Spinal cord (tissue), 10 donors: ENCODE measurements around the gene FADS3. TPM values are rescaled to one million over a fixed set of nuclear protein-coding genes. Genes with fewer than 3 reads are reported as not detected.

ENCODE experiments used
- DNase-seq, 6 donors: peaks; one replicate each; pipeline versions ENCODE4 v3.0.0 to v3.0.0-alpha.2; 2013 to 2015; ENCODE audit warnings: low spot score in 6 of 6, low read depth in 4 of 6
- H3K27ac ChIP-seq: one replicate; pipeline ENCODE4 v1.5.1; 2013; ENCODE audit warnings: low read depth, low read length, control low read depth
- H3K27me3 ChIP-seq: one replicate; pipeline ENCODE4 v1.6.1; 2013; ENCODE audit warnings: low read length; ENCODE audit not compliant: control insufficient read depth, insufficient read depth
- H3K36me3 ChIP-seq: one replicate; pipeline ENCODE4 v1.6.1; 2013; ENCODE audit warnings: low read length; ENCODE audit not compliant: control insufficient read depth, insufficient read depth
- H3K4me1 ChIP-seq: one replicate; pipeline ENCODE4 v1.6.1; 2013; ENCODE audit warnings: low read length; ENCODE audit not compliant: control insufficient read depth, insufficient read depth
- H3K4me3 ChIP-seq: one replicate; pipeline ENCODE4 v1.5.1; 2013; ENCODE audit warnings: low read depth, low read length, control low read depth
- H3K9me3 ChIP-seq: one replicate; pipeline ENCODE4 v1.6.1; 2013; ENCODE audit warnings: low read length; ENCODE audit not compliant: control insufficient read depth, insufficient read depth
- WGBS: methylation state at CpG from one replicate; pipeline ENCODE4 v1.1.5; 2013; ENCODE audit warnings: missing lambda C conversion rate; ENCODE audit not compliant: insufficient coverage; 5-methylcytosine and 5-hydroxymethylcytosine counted together
- polyA plus RNA-seq, 2 donors: library from polyadenylated mRNA; unstranded; fragments of 120-200 nt; gene quantifications; one replicate each; pipeline ENCODE4 v1.2.1, GENCODE V29; 2013; ENCODE audit not compliant: insufficient read length in 2 of 2
- total RNA-seq, 2 donors: library from RNA; depleted of rRNA in 1 of 2; stranded (reverse); fragments of 120-200 nt in 1 of 2; fragments of >200 nt in 1 of 2; gene quantifications; one replicate each; pipeline versions ENCODE4 v1.2.3 to v1.2.4, GENCODE V29; 2013 to 2014
- donor health status: healthy.

Gene FADS3
- total and polyA plus RNA-seq, 4 donors = 41.1 to 66.9 (median 60.3) TPM

GRCh38 chr11:61841636-61842527 lies 49.5 kb downstream of the FADS3 start:
- no peaks in the 10 kb centered on the region for H3K27me3 ChIP-seq
- 63% methylated on average over 8 of the region's 12 CpGs for WGBS
- H3K4me3 ChIP-seq = peak overlapping the region; percentile 16
- H3K27ac ChIP-seq = peak overlapping the region; percentile 76
- H3K9me3 ChIP-seq = no peaks in the 10 kb centered on the region
- peak in 1 of 6 donors; percentile 65 for DNase-seq
- peaks cover 24% of the 10 kb centered on the region for H3K4me1 ChIP-seq
- peaks cover 91% of the 10 kb centered on the region for H3K36me3 ChIP-seq

GRCh38 chr11:61840371-61840770 lies 51.0 kb downstream of the FADS3 start:
- Histone ChIP-seq H3K27ac (no peak overlapping the region), H3K27me3 (no peaks in the 10 kb centered on the region), H3K4me1 (peaks cover 29% of the 10 kb centered on the region), H3K36me3 (peaks cover 76% of the 10 kb centered on the region), H3K4me3 (no peak overlapping the region), H3K9me3 (no peaks in the 10 kb centered on the region)
- no peak for DNase-seq
- 98% methylated on average over 7 of the region's 7 CpGs for WGBS

DNA sequence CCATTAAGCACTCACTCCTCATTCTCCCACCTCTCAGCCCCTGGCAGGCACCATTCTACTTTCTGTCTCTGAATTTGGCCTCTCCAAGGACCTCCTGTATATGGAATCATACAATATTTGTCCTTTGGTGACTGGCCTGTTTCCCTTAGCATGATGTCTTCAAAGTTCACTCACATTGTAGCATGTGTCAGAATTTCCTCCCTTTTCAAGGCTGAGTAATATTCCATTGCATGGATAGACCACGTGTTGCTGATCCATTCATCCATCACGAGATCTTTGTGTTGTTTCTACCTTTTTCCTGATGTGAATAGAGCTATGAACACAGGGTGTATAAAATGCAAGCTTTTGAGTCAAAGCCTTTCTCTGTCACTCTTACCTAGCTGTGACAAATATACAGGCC lies 51.6 kb downstream of the FADS3 start:
- WGBS = no CpG with 5 or more reads among the region's 2 CpGs
- peaks cover 70% of the 10 kb centered on the region for H3K36me3 ChIP-seq
- H3K4me3 ChIP-seq = no peak overlapping the region
- no peak overlapping the region for H3K27ac ChIP-seq
- no peak for DNase-seq
- no peaks in the 10 kb centered on the region for H3K9me3 ChIP-seq
- H3K27me3 ChIP-seq = no peaks in the 10 kb centered on the region
- peaks cover 31% of the 10 kb centered on the region for H3K4me1 ChIP-seq

DNA sequence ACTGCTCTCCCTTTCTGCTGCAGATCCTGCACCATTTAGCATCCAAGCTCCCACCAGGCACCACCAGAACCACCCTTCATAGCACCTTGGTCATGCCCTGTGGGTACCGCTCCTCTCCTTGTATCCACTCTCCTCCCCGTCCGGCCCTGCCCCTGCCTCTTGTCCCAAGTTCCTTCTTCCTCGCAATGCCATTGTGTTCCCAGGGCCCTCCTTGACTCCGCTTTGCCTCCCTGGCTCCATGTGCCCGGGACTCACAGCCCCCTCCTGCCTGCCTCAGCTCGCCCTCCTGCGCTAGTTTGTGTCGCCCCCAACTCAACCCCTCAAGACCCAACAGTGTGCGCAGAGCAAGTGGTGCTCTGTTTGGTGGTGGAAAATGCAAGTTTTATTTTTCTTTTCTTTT lies 52.4 kb downstream of the FADS3 start:
- 98% methylated on average over 6 of the region's 10 CpGs for WGBS
- no peak for DNase-seq
- Histone ChIP-seq H3K36me3 (peaks cover 67% of the 10 kb centered on the region), H3K4me3 (no peak overlapping the region), H3K27ac (no peak overlapping the region), H3K4me1 (peaks cover 39% of the 10 kb centered on the region), H3K27me3 (no peaks in the 10 kb centered on the region), H3K9me3 (no peaks in the 10 kb centered on the region)

DNA sequence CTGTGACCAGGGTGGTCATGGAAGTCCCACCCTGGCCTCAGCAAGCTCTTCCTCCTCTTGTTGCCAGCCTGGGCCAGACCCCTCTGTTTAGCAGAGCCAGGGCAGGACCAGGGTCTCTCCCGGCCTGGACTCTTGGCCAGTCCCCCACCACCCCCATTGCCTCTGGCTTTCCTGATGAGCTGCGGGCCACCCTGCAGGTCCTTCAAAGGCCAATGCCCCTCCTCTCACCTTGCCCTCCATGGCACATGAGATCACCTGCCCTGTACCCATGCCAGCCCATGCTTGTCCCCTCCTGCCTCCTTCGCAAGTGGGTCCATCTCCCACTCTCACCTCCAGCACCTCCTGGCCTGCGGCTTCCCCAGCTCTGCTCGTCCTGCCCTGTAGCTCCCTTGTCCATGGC lies 52.8 kb downstream of the FADS3 start:
- DNase-seq = no peak
- Histone ChIP-seq H3K36me3 (peaks cover 67% of the 10 kb centered on the region), H3K4me1 (peaks cover 43% of the 10 kb centered on the region), H3K4me3 (no peak overlapping the region), H3K27ac (no peak overlapping the region), H3K27me3 (no peaks in the 10 kb centered on the region), H3K9me3 (no peaks in the 10 kb centered on the region)
- 92% methylated on average over 5 of the region's 5 CpGs for WGBS

DNA sequence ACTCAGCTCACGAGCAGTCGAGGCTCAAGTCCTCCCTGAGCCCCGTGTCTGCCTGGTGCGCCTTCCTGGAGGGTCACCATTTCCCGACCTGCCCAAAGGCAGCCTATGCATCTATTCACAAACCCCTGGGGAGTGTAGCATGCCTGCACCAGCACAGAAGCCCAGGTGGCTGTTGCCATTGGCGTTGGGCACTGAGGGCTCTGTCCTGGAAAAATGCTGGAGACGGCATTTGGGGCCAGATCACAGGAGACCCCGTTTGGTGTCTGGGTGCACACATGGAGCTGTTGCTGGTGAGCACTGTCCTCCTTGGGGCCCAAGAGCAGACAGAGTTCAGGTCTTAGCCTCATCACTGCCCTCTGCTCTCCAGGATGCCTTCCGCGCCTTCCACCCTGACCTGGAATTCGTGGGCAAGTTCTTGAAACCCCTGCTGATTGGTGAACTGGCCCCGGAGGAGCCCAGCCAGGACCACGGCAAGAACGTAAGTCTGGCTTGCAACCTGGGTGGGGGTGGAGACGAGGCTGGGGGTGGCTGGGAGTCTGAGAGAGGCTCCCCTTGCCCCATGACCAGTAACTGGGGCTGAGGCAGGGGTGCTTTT lies 53.8 kb downstream of the FADS3 start:
- Histone ChIP-seq H3K27ac (no peak overlapping the region), H3K9me3 (no peaks in the 10 kb centered on the region), H3K36me3 (peaks cover 62% of the 10 kb centered on the region), H3K27me3 (no peaks in the 10 kb centered on the region), H3K4me1 (peaks cover 45% of the 10 kb centered on the region), H3K4me3 (no peak overlapping the region)
- no peak for DNase-seq
- 84% methylated on average over 15 of the region's 15 CpGs for WGBS

- 88% methylated on average over 8 of the region's 8 CpGs for WGBS
- peaks cover 50% of the 10 kb centered on the region for H3K4me1 ChIP-seq
- H3K9me3 ChIP-seq = no peaks in the 10 kb centered on the region
- H3K27me3 ChIP-seq = no peaks in the 10 kb centered on the region
- H3K36me3 ChIP-seq = peaks cover 60% of the 10 kb centered on the region
- no peak for DNase-seq
- H3K27ac ChIP-seq = no peak overlapping the region
- no peak overlapping the region for H3K4me3 ChIP-seq
Observed at GRCh38 chr11:61836193-61836592, 55.2 kb downstream of the FADS3 start.

GRCh38 chr11:61834278-61835048 lies 56.9 kb downstream of the FADS3 start:
- Histone ChIP-seq H3K4me3 (no peak overlapping the region), H3K4me1 (peaks cover 59% of the 10 kb centered on the region), H3K27ac (peak overlapping the region; percentile 88), H3K36me3 (peaks cover 45% of the 10 kb centered on the region), H3K27me3 (no peaks in the 10 kb centered on the region), H3K9me3 (no peaks in the 10 kb centered on the region)
- WGBS = 27% methylated on average over 12 of the region's 12 CpGs
- peak in 2 of 6 donors; percentile 77 to 81 for DNase-seq

- H3K4me3 ChIP-seq = no peak overlapping the region
- H3K27ac ChIP-seq = peak overlapping the region; percentile 88
- no peaks in the 10 kb centered on the region for H3K27me3 ChIP-seq
- peaks cover 41% of the 10 kb centered on the region for H3K36me3 ChIP-seq
- no peak for DNase-seq
- peaks cover 64% of the 10 kb centered on the region for H3K4me1 ChIP-seq
- WGBS = 73% methylated on average over 12 of the region's 12 CpGs
- no peaks in the 10 kb centered on the region for H3K9me3 ChIP-seq
Observed at GRCh38 chr11:61833926-61834277, 57.4 kb downstream of the FADS3 start.
